Peyer's patch (tissue), 4 donors: ENCODE results near the gene RPS6KB2. TPM values are rescaled to one million over a fixed set of nuclear protein-coding genes. Genes with fewer than 3 reads are reported as not detected.
A peak's percentile ranks its signal among the peaks of the same experiment; 100 is the strongest.

ENCODE experiments used
- DNase-seq, 3 donors: peaks; one replicate each; pipeline ENCODE4 v3.0.0-alpha.2; 2017 to 2019
- H3K27ac ChIP-seq, 4 donors: fragments of 200-600 bp; sonication (generic); one replicate each; pipeline ENCODE4 v1.5.1; 2016 to 2019
- H3K27me3 ChIP-seq, 2 donors: fragments of 200-600 bp; sonication (generic); one replicate each; pipeline ENCODE4 v1.5.1; 2019
- H3K36me3 ChIP-seq, 3 donors: fragments of 200-600 bp; sonication (generic); one replicate each; pipeline ENCODE4 v1.5.1; 2016 to 2019
- H3K4me1 ChIP-seq, 4 donors: fragments of 200-600 bp; sonication (generic); one replicate each; pipeline ENCODE4 v1.5.1; 2016 to 2019
- H3K4me3 ChIP-seq, 4 donors: fragments of 200-600 bp; sonication (generic); 1 replicate in 3 of 4; 2 replicates in 1 of 4; pipeline ENCODE4 v1.5.1; 2016 to 2019; ENCODE audit warnings: mild to moderate bottlenecking in 1 of 4
- H3K9me3 ChIP-seq, 4 donors: fragments of 200-600 bp; sonication (generic); one replicate each; pipeline ENCODE4 v1.5.1; 2016 to 2019; ENCODE audit warnings: mild to moderate bottlenecking in 1 of 4
- POLR2A ChIP-seq, 2 donors: fragments of 450-650 bp; IDR thresholded peaks; one replicate each; pipeline ENCODE4 v1.5.1; 2017; ENCODE audit warnings: antibody characterized with exemption in 2 of 2, mild to moderate bottlenecking in 2 of 2, moderate library complexity in 2 of 2
- small RNA-seq, 2 donors: library from RNA; depleted of rRNA; stranded (forward); fragments of <200 nt; gene quantifications; one replicate each; pipeline ENCODE3, GENCODE V24; 2016
- total RNA-seq, 4 donors: library from RNA; depleted of rRNA; stranded (reverse); fragments of >200 nt; gene quantifications; one replicate each; pipeline ENCODE4 v1.1.0, GENCODE V29; 2016
- TF ChIP-seq, protein P1 (sequence below), 6 experiments: fragments of 450-650 bp in 4 of 6; fragments of 200-600 bp in 2 of 6; sonication (generic) in 1 of 6; IDR thresholded peaks; one replicate each; pipeline ENCODE4 v1.5.1; 2017 to 2019; ENCODE audit warnings: antibody characterized with exemption in 6 of 6, mild to moderate bottlenecking in 3 of 6, moderate library complexity in 1 of 6

The RPS6KB2 gene
- total RNA-seq, 4 donors from 2014 or later, result 58.0 to 88.3 (median 63.5) TPM

DNA sequence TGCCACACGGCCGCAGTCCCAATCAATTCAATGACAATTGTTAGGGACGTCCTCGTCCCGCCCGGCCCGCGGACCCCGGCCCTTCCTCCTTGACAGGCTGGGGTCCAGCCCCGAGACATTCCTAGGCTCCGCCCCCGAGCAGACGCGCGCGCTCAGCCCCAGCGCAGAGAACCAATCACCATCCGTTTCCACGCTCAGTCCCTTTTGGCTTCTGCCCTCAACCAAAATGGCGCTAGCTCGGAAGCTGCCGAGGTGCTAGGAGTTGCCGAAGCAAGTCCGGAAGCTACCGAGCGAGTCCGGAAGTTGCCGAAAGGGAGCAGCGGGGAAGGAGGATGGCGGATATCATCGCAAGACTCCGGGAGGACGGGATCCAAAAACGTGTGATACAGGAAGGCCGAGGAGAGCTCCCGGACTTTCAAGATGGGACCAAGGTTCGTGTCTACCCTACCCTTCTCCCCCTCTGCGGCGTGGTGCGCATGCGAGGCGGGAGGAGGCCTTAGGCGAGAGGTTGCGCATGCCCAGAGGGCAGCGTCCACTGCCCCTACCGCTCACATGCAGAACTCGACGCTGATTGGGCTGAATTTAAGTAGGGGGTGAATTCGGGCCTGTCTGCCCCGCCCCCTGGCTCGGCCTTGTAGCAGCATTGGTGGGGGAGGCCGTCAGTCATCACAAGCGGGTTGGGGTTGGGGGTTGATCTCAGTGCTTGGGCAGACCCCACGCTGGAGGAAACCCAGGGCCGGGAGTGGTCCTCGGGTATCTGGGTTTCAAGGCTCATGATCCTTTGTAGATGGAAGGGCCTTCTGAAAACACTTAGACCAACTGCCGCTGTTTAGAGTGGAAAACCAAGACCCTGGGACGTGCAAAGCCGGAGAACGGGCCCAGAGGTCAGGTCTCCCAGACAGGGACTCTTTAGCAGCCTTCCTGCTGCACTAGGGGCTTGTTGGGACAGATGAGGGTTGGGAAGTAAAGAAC lies 54.8 kb downstream of the RPS6KB2 start, which contains the start of gene AIP:
TSS of gene AIP (plus strand) at position 200 of the 972 bp plus-strand sequence. CDS start at position 333, 133 bp downstream.
- no peaks in the 10 kb centered on the region for H3K27me3 ChIP-seq
- H3K36me3 ChIP-seq, result peaks cover 0 to 13% (median 0%) of the 10 kb centered on the region in 3 donors
- H3K4me3 ChIP-seq, result peak within 1 kb of the TSS; percentile 47 to 68 (median 58)
- H3K4me1 ChIP-seq, result peaks cover 0 to 34% (median 17%) of the 10 kb centered on the region in 4 donors
- peak; percentile 59 to 80 for TF ChIP-seq POLR2A (IDR thresholded peaks at IDR 0.05)
- TF ChIP-seq, protein P1, sequence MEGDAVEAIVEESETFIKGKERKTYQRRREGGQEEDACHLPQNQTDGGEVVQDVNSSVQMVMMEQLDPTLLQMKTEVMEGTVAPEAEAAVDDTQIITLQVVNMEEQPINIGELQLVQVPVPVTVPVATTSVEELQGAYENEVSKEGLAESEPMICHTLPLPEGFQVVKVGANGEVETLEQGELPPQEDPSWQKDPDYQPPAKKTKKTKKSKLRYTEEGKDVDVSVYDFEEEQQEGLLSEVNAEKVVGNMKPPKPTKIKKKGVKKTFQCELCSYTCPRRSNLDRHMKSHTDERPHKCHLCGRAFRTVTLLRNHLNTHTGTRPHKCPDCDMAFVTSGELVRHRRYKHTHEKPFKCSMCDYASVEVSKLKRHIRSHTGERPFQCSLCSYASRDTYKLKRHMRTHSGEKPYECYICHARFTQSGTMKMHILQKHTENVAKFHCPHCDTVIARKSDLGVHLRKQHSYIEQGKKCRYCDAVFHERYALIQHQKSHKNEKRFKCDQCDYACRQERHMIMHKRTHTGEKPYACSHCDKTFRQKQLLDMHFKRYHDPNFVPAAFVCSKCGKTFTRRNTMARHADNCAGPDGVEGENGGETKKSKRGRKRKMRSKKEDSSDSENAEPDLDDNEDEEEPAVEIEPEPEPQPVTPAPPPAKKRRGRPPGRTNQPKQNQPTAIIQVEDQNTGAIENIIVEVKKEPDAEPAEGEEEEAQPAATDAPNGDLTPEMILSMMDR (IDR thresholded peaks at IDR 0.05), result peak; percentile 12 to 59 (median 32)
- peak within 1 kb of the TSS; percentile 83 to 88 (median 85) for H3K27ac ChIP-seq
- DNase-seq, result peak; percentile 95 to 99 (median 97)
- H3K9me3 ChIP-seq, result no peaks in the 10 kb centered on the region

DNA sequence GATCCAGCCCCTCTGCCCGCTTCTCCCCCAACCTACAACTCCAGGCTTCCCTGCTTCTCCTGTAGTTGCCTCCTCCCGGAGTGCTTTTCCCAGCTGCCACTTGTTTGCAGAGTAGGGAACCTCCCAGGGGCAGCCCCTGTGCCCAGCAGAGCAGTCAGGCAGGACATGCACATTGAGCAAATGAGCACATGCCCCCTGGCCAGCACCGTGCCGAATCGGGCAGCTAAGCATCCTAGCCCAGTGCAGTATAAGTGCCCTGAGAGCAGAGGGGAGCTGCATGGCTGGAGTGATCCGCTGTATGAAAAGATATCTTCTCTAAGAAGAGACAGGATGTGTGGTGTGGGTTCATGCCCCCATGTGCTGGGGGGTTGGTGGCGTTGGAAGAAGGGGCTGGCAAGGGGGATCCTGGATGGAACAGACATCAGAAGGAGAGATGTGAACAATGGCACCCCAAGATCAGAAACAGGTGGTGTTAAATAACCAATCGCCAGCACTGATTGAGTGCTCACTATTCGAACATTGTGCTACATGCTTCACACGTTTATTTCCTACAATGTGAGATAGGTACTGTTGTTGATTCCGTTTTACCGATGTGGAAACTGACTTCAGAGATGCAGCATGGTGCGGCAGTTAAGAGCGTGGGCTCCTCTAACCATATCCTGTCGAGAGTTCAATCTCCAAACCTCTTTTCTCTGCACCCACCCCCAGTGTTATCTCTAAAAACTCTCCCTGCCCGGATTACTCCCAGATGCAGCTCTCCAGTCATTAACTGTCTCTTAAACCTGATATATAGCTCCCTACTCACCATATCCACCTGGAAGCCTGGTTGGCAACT lies 55.8 kb downstream of the RPS6KB2 start:
- Histone ChIP-seq H3K4me3 (peak overlapping the region; percentile 47 to 68 (median 58)), H3K9me3 (no peaks in the 10 kb centered on the region), H3K36me3 (peaks cover 0 to 15% (median 0%) of the 10 kb centered on the region in 3 donors), H3K27ac (peak overlapping the region; percentile 83 to 88 (median 85)), H3K27me3 (no peaks in the 10 kb centered on the region), H3K4me1 (peaks cover 0 to 34% (median 17%) of the 10 kb centered on the region in 4 donors)
- peak; percentile 12 to 56 (median 46) for DNase-seq
- TF ChIP-seq, protein P1 (IDR thresholded peaks at IDR 0.05), result no peak
- no peak for TF ChIP-seq POLR2A (IDR thresholded peaks at IDR 0.05)

DNA sequence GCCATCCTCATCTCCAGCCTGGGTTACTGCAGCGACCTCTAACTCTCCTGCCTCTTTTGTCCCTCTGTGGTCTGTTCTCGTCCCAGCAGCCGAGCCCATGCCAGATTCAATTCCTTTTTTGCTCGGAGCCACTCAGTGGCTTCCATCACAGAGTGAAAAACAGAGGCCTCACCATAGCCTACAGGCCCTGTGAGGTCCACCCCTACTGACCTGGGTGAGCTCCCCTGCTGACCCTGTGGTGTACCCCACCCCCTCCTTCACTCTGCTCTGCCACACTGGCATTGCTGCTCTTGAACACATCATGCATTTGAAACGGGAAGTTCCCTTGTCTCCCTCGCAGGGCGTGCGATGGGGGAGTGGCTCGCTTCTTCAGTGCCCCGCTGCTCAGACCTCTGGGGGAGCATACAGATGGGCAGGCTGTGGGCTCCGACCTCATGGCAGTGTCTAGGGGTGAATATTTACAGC lies 56.6 kb downstream of the RPS6KB2 start:
- H3K9me3 ChIP-seq, result no peaks in the 10 kb centered on the region
- peak overlapping the region; percentile 83 to 88 (median 85) for H3K27ac ChIP-seq
- DNase-seq, result peak; percentile 45 to 85 (median 83)
- peaks cover 0 to 22% (median 0%) of the 10 kb centered on the region in 3 donors for H3K36me3 ChIP-seq
- TF ChIP-seq, protein P1 (IDR thresholded peaks at IDR 0.05), result no peak
- TF ChIP-seq POLR2A (IDR thresholded peaks at IDR 0.05), result no peak
- H3K4me3 ChIP-seq, result peak overlapping the region in 2 of 4 donors; percentile 3 to 24
- H3K4me1 ChIP-seq, result peaks cover 0 to 34% (median 17%) of the 10 kb centered on the region in 4 donors
- no peaks in the 10 kb centered on the region for H3K27me3 ChIP-seq

Small RNA genes within 50 kb of the gene (small RNA-seq; reads per million reads assigned to genes)
- gene RNU6-1238P, result 0 reads per million in 2 donors

Other genes with a start within 250 kb of the RPS6KB2 start
- 100 to 1,000 TPM; 103 to 276 (median 163) TPM for gene GRK2, start 162.0 kb upstream of the RPS6KB2 start, total RNA-seq
- gene ANKRD13D, start 139.2 kb upstream of the RPS6KB2 start, total RNA-seq, result 10 to 100 TPM; 25.4 to 97.4 (median 41.5) TPM
- 100 to 1,000 TPM in 2 of 4 donors, 10 to 100 TPM in 2; 55.9 to 128 (median 99.9) TPM for gene SSH3, start 125.0 kb upstream of the RPS6KB2 start, total RNA-seq
- 100 to 1,000 TPM in 3 of 4 donors, 10 to 100 TPM in 1; 74.3 to 329 (median 272) TPM for gene POLD4, start 74.9 kb upstream of the RPS6KB2 start, total RNA-seq
- 10 to 100 TPM in 2 of 4 donors, 1 to 10 TPM in 2; 1.2 to 14.9 (median 7.5) TPM for gene CLCF1, start 54.9 kb upstream of the RPS6KB2 start, total RNA-seq
- gene RAD9A, start 36.5 kb upstream of the RPS6KB2 start, total RNA-seq, result 10 to 100 TPM; 37.0 to 73.4 (median 61.6) TPM
- 100 to 1,000 TPM; 156 to 213 (median 177) TPM for gene PPP1CA, start 26.6 kb upstream of the RPS6KB2 start, total RNA-seq
- gene TBC1D10C, start 24.4 kb upstream of the RPS6KB2 start, total RNA-seq, result 10 to 100 TPM in 2 of 4 donors, 1 to 10 TPM in 2; 5.6 to 53.6 (median 9.3) TPM
- 1 to 10 TPM in 1 of 4 donors, under 1 TPM in 2, not detected in 1; 0.54 to 1.2 (median 0.83) TPM for gene CARNS1, start 12.8 kb upstream of the RPS6KB2 start, total RNA-seq
- 10 to 100 TPM; 17.3 to 56.9 (median 21.7) TPM for gene PTPRCAP, start 9.2 kb downstream of the RPS6KB2 start, total RNA-seq
- gene CORO1B, start 15.0 kb downstream of the RPS6KB2 start, total RNA-seq, result 100 to 1,000 TPM in 3 of 4 donors, 10 to 100 TPM in 1; 68.5 to 161 (median 138) TPM
- gene GPR152, start 24.2 kb downstream of the RPS6KB2 start, total RNA-seq, result not detected
- gene CABP4, start 26.9 kb downstream of the RPS6KB2 start, total RNA-seq, result 1 to 10 TPM in 1 of 4 donors, under 1 TPM in 2, not detected in 1; 0.85 to 3.3 (median 0.94) TPM
- 100 to 1,000 TPM in 1 of 4 donors, 10 to 100 TPM in 3; 80.0 to 126 (median 86.1) TPM for gene TMEM134, start 40.8 kb downstream of the RPS6KB2 start, total RNA-seq
- 10 to 100 TPM; 39.9 to 75.9 (median 58.4) TPM for gene AIP, start 54.5 kb downstream of the RPS6KB2 start, total RNA-seq
- 100 to 1,000 TPM in 3 of 4 donors, 10 to 100 TPM in 1; 94.4 to 126 (median 109) TPM for gene PITPNM1, start 76.9 kb downstream of the RPS6KB2 start, total RNA-seq
- gene CDK2AP2, start 79.7 kb downstream of the RPS6KB2 start, total RNA-seq, result 10 to 100 TPM; 60.4 to 97.7 (median 77.2) TPM
- not detected for gene CABP2, start 95.0 kb downstream of the RPS6KB2 start, total RNA-seq
- gene GSTP1, start 155.3 kb downstream of the RPS6KB2 start, total RNA-seq, result 100 to 1,000 TPM; 237 to 451 (median 419) TPM
- 100 to 1,000 TPM; 297 to 532 (median 329) TPM for gene NDUFV1, start 178.4 kb downstream of the RPS6KB2 start, total RNA-seq
- gene NUDT8, start 201.4 kb downstream of the RPS6KB2 start, total RNA-seq, result 10 to 100 TPM in 3 of 4 donors, 1 to 10 TPM in 1; 5.0 to 64.1 (median 45.4) TPM
- 10 to 100 TPM in 3 of 4 donors, not detected in 1; 16.9 to 82.5 (median 64.1) TPM for gene TBX10, start 211.3 kb downstream of the RPS6KB2 start, total RNA-seq
- 100 to 1,000 TPM in 2 of 4 donors, 10 to 100 TPM in 2; 12.4 to 176 (median 105) TPM for gene ACY3, start 222.2 kb downstream of the RPS6KB2 start, total RNA-seq
- gene ALDH3B2, start 246.1 kb downstream of the RPS6KB2 start, total RNA-seq, result not detected